ENCODE measurements around the gene MRPL42. TPM values are rescaled to one million over a fixed set of nuclear protein-coding genes. Genes with fewer than 3 reads are reported as not detected.

The MRPL42 gene
- total RNA-seq, 1 experiment from 2014 or later: 119 TPM

DNA sequence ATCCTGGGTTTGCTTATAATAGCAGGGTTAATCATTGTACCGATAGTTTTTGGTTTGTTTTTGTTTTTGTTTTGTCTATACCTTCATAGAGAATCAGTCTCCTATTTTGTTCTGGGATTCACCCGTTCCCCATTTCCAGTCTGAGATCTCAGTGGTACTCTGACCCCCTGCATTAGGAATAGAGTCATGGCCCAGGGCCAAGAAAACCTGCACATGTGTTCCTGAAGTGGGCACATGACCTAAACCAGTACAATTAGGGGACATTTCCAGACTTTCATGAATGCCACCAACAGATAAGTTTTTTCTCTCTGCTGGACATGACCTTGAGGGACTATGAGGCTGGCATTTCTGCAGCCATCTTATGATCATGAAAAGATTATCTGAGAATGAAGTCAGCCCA lies 52.5 kb downstream of the MRPL42 start:
- intact Hi-C loops (cut with micrococcal nuclease): no loop called here
- POLR2A ChIA-PET (ENCODE audit: unreplicated experiment): interaction anchor here (0.6 kb wide), 1 partner anchor 1203 kb away, joined by 3 read pairs; no protein-coding TSS in a partner anchor
- CTCF ChIA-PET: no interaction called here
- Histone ChIP-seq H3K9ac (ENCODE audit: low read length) (no peak overlapping the region), H3K36me3 (ENCODE audit: low read depth, low read length) (no peaks in the 10 kb centered on the region), H2AFZ (ENCODE audit: low read length) (no peak overlapping the region), H3K4me1 (ENCODE audit: insufficient read depth, low read length) (peaks cover 18% of the 10 kb centered on the region), H3F3A (ENCODE audit: low read length, unreplicated experiment) (no peaks in the 10 kb centered on the region), H4K20me1 (ENCODE audit: low read length) (no peaks in the 10 kb centered on the region), H3K27ac (ENCODE audit: low read length) (no peak overlapping the region), H3K27me3 (ENCODE audit: low read length) (no peaks in the 10 kb centered on the region), H3K4me2 (ENCODE audit: low read length) (no peak overlapping the region), H3K79me2 (ENCODE audit: low read length) (no peaks in the 10 kb centered on the region), H3K9me3 (ENCODE audit: low read length) (no peaks in the 10 kb centered on the region), H3K4me3 (ENCODE audit: low read length) (no peak overlapping the region), H3K9me2 (replicated peaks; ENCODE audit: low read length) (no peaks in the 10 kb centered on the region)
- TF ChIP-seq EZH2 (IDR thresholded peaks at IDR 0.05; ENCODE audit: low read length, unreplicated experiment) (no peak), EZH2phosphoT487 (IDR thresholded peaks at IDR 0.05; ENCODE audit: borderline replicate concordance, low read length) (no peak)
- TF ChIP-seq, protein P1, sequence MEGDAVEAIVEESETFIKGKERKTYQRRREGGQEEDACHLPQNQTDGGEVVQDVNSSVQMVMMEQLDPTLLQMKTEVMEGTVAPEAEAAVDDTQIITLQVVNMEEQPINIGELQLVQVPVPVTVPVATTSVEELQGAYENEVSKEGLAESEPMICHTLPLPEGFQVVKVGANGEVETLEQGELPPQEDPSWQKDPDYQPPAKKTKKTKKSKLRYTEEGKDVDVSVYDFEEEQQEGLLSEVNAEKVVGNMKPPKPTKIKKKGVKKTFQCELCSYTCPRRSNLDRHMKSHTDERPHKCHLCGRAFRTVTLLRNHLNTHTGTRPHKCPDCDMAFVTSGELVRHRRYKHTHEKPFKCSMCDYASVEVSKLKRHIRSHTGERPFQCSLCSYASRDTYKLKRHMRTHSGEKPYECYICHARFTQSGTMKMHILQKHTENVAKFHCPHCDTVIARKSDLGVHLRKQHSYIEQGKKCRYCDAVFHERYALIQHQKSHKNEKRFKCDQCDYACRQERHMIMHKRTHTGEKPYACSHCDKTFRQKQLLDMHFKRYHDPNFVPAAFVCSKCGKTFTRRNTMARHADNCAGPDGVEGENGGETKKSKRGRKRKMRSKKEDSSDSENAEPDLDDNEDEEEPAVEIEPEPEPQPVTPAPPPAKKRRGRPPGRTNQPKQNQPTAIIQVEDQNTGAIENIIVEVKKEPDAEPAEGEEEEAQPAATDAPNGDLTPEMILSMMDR (conservative IDR thresholded peaks at IDR 0.05; ENCODE audit: low read depth, low read length): no peak
- no peak for ATAC-seq
- BruUV-seq (replicated peaks): no TSS peak
- DNase-seq: no peak

DNA sequence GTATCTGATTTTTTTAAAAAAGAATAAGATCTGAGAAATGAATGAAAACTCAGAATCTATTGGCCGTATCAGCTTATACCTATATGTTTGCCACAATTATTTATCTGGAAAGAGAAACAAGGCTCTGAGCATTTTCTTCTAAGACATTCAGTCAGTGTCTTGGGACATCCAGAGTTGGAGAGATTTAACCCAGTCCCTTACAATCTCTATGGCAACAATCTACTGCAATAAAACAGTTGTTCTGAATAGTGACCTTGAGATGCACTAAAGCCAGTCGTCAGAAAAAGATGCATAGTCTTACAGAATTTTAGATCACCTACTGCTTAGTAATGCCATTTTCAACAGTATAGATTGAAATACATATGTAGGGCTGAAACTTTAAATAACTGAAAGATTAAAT lies 53.1 kb downstream of the MRPL42 start:
- no peak overlapping the region for H3K9ac ChIP-seq (ENCODE audit: low read length)
- POLR2A ChIA-PET (ENCODE audit: unreplicated experiment): no interaction called here
- no peak for TF ChIP-seq EZH2phosphoT487 (IDR thresholded peaks at IDR 0.05; ENCODE audit: borderline replicate concordance, low read length)
- TF ChIP-seq, protein P1 (conservative IDR thresholded peaks at IDR 0.05; ENCODE audit: low read depth, low read length): no peak
- TF ChIP-seq EZH2 (IDR thresholded peaks at IDR 0.05; ENCODE audit: low read length, unreplicated experiment): no peak

DNA sequence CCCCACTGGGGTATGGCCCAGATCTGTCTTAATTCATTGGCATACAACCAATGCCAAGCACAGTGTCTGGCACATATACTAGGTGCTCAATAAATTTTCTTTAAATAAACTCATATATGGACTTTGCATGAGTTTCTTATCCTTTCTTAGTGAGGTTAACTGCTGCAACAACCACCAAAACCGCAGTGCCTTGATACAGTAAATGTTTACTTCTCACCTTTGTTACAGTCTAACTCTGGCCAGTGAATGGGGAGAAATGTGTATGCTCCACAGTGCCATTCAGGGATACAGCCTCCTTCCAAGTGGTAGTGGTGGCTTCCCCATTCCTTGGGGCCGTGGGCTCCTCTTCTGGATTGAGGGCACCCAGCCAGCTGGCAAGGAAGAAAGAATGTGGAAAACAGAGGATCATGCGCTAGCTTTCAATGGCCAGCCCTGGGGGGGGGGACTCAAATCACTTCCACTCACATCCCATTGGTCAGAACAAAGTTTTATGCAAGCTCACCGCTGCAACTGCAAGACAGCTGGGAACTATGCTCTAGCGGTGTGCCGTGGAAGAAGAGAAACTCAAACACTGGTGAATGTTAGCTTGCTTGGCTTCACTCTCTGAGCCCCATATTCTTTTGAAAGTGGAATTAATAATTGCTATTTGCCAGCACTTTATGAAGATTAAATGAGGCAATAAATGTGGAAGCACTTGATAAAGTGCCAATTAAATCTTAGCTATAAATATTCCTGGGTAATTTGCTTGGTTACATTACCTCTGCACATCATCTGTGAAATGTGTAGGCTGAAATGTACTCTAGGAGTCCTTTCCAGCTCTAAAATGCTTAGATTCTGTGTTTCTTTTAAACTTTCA lies 54.1 kb downstream of the MRPL42 start:
- DNase-seq: no peak
- Histone ChIP-seq H3K36me3 (ENCODE audit: low read depth, low read length) (no peaks in the 10 kb centered on the region), H3K4me1 (ENCODE audit: insufficient read depth, low read length) (peaks cover 18% of the 10 kb centered on the region), H3K79me2 (ENCODE audit: low read length) (no peaks in the 10 kb centered on the region), H3K27me3 (ENCODE audit: low read length) (no peaks in the 10 kb centered on the region), H3K9me3 (ENCODE audit: low read length) (no peaks in the 10 kb centered on the region), H3K4me2 (ENCODE audit: low read length) (no peak overlapping the region), H3K9me2 (replicated peaks; ENCODE audit: low read length) (no peaks in the 10 kb centered on the region), H3F3A (ENCODE audit: low read length, unreplicated experiment) (no peaks in the 10 kb centered on the region), H4K20me1 (ENCODE audit: low read length) (no peaks in the 10 kb centered on the region), H3K9ac (ENCODE audit: low read length) (no peak overlapping the region), H2AFZ (ENCODE audit: low read length) (no peak overlapping the region), H3K27ac (ENCODE audit: low read length) (no peak overlapping the region), H3K4me3 (ENCODE audit: low read length) (no peak overlapping the region)
- ChIA-PET POLR2A (ENCODE audit: unreplicated experiment) (no interaction called here), CTCF (no interaction called here)
- intact Hi-C loops (cut with micrococcal nuclease): no loop called here
- BruUV-seq (replicated peaks): no TSS peak
- TF ChIP-seq, protein P1 (conservative IDR thresholded peaks at IDR 0.05; ENCODE audit: low read depth, low read length): no peak
- TF ChIP-seq EZH2phosphoT487 (IDR thresholded peaks at IDR 0.05; ENCODE audit: borderline replicate concordance, low read length) (no peak), EZH2 (IDR thresholded peaks at IDR 0.05; ENCODE audit: low read length, unreplicated experiment) (no peak)
- ATAC-seq: no peak

More for the DNA sequence above, 53.1 kb downstream of the MRPL42 start:
- no peaks in the 10 kb centered on the region for H3K36me3 ChIP-seq (ENCODE audit: low read depth, low read length)
- no peaks in the 10 kb centered on the region for H3K27me3 ChIP-seq (ENCODE audit: low read length)
- H3K4me1 ChIP-seq (ENCODE audit: insufficient read depth, low read length): peaks cover 13% of the 10 kb centered on the region; the same call in 1 of the 2 replicates
- intact Hi-C loops (cut with micrococcal nuclease): no loop called here
- no peaks in the 10 kb centered on the region for H3F3A ChIP-seq (ENCODE audit: low read length, unreplicated experiment)
- no peaks in the 10 kb centered on the region for H3K79me2 ChIP-seq (ENCODE audit: low read length)
- H3K4me3 ChIP-seq (ENCODE audit: low read length): no peak overlapping the region
- CTCF ChIA-PET: no interaction called here
- ATAC-seq (no peak), DNase-seq (no peak)
- H3K27ac ChIP-seq (ENCODE audit: low read length): no peak overlapping the region
- no peaks in the 10 kb centered on the region for H3K9me2 ChIP-seq (replicated peaks; ENCODE audit: low read length)
- no peaks in the 10 kb centered on the region for H4K20me1 ChIP-seq (ENCODE audit: low read length)
- no peaks in the 10 kb centered on the region for H3K9me3 ChIP-seq (ENCODE audit: low read length)
- BruUV-seq (replicated peaks): no TSS peak
- H2AFZ ChIP-seq (ENCODE audit: low read length): no peak overlapping the region
- no peak overlapping the region for H3K4me2 ChIP-seq (ENCODE audit: low read length)

Measured in PC-3 (cell line).